ENCODE results near the gene KLHL3.
"Not testable (repeated sequence)": the region's sequence is repeated elsewhere in the genome, so short reads cannot be mapped to it uniquely, and the experiment has no call there.

The KLHL3 gene

DNA sequence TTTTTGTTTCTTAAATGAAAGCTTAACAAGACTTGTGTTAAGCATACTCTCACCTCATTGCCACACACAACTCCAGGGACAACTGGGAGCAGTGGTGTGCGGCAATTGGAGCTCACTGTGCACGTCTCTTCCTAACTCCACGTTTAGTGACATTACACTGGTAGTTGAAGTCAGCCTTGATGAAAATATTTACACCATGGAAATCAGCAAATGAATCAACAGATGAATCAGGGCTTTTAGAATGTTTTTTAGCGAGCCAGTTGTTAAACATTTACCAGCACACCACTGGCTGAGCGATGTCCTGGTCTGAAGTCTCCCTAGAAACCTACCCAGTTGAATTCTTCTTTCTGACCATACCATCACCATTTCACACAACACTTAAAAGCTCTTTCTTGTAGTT lies 67.3 kb downstream of the KLHL3 start:
- no peak for DNase-seq

DNA sequence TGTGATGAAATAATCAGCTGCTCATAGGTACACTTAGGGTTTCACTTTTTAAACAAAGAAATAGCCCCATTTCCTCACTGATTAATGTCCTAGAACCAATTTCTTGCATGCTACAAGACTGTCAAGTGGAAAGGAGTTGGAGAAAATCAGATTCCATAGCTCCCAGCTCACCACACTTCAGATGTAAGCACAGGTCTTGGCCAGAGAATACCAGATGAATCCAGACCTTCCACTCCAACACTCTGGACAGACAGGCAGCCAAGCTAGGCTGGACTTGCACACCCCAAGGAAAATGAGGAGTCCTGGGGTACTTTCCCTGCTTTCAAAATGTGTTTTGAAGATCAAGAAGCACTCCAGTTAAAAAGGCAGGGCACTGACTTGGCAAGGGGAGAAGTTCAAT lies 68.5 kb downstream of the KLHL3 start:
- no peak for DNase-seq

DNA sequence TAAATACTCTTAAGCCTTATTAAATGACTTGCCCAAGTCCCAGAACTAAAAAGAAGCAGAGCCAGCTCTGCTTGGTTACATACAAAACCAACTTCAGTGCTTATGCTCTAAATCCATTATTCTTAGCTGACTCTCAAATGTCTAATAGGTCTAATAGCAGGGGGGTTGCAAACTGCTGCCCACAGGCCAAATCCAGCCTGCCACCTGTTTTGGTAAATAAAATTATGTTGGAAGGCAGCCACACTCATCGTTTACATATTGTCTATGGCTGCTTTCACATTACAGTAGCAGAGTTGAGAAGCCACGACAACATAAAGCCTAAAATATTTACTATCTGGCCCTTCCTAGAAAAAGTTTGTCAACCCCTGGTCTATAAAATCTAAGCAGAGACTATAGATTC lies 69.0 kb downstream of the KLHL3 start:
- DNase-seq = no peak

DNA sequence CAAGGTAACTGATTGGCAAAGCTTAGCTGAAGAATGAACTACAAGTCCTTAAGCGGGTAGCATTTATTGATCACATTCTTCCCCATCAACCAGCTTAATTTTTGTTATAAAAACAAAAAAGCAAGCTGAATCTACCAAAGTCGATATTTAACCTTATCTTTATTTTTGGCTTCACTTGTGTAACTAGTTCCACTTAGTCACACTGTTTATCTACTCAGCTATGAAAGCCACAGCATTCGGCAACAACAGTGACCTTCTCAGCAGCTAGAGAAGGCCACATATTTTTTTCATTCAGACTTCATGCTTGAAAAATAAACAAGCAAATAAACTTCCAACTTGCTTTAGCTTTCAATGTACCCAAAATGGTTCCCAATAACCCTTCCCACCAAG lies 69.4 kb downstream of the KLHL3 start:
- no peak for DNase-seq

DNA sequence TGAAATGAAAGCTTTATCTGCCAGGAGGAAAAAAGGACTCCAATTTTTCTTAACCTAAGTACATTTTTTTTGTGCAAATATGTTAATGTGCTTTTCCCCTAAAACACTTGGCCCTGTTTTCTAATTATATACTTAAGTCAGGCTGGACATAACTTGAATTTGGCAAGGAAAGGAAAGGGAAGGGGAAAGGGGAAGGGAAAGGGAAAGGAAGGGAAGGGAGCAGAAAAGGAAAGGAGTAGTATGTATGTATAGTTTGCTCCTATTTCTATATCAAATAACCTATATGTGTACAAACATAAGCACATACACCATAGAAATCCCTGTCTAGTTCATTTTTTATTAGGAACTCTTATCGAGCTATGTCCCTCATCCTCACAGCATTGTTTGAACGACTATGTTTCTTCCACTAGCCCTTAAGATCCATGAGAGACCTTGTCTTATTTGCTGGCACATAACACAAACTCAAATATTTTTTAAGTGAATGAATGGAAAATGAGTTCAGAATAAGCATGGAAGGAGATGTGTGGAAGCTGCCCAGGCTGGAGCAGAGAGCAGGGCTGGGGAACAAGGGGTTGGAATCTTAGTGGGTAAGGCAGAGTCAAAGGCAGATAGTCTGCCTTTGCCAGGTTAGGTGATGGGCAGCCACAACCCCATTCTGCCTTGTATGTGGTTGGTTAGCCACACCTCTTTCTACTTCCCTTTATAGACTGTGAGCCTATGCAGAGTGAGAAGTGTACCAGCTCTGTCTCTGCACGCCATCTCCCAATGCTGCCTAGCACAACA lies 70.0 kb downstream of the KLHL3 start:
- DNase-seq = no peak

DNA sequence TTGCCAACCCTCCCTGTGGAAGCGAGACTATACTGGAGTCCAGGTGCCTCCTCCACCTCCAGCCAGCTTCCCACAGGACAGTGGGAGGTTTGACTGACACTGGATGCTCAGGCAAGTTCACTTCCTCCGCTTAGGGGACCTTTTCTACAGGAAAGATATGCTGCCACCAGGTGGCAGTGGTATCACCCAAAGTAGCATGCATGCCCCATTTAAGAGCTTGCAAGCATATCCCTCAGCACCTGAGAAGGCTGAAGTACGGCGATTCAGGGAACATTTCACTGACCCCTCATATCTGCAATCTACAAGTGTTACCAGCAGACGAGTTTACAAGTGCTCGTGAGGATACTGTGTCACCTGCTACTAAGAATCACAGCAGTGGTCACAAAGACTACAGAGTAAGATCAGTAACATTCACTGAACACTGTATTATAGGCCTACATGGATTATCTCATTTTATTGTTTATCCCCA lies 75.5 kb downstream of the KLHL3 start:
- peak in 43 of 56 donors; percentile 5 to 77 (median 32) for DNase-seq

DNA sequence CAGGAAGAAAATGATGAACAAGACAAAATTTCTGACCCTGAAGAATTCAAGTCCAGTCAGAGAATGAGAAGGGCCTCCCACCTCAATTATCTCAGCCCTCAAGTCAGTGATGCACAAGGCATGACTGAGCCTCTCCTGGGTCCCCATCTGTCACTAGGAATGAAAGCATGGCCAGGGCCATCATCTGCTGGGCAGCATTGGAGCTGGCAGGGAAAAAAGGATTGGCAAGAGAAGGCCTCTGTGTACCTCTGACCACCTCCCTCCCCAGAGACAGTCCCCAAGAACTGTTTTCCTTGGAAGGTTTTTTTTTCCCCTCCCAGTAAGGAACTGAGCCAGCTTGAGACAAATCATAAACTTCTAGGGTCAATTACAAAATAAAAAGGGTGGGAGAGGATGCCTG lies 76.7 kb downstream of the KLHL3 start:
- no peak for DNase-seq

DNA sequence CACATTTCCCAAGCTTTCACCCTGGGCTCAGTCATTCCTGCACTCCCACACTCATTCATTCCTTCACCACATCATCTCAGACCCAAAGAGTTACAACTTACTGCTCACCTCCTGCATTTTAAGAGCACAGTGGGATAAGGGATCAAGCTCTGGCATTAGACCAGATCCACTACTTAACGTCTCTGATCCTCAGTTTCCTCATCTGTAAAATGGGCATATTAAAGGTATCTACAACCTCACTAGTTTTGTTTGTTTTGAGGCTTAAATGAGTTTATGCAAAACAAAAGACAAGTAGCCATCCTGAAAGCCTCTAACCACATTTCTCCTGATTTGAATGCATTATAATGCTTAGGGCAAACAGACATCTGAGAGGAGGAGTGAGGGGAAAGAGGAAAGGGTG lies 77.6 kb downstream of the KLHL3 start:
- no peak for DNase-seq

DNA sequence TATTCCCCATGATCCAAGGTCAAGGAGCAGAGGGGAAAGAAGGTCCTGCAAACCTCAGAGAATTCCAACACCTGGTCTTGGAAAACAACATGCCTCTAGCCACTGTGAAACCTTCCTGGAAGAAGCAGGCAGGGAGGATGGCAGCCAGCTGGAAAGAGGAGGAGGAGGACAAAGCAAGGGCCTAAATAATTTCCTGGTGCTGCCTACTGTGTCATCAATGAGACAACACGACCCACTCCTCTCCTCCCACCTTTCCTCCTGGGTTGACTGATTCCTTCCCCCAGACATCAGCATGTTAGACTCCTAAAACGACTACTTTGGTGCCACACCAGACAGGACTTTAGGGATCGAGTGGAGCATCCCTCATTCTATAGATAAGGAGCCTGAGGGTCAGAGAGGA lies 78.8 kb downstream of the KLHL3 start:
- DNase-seq = no peak

DNA sequence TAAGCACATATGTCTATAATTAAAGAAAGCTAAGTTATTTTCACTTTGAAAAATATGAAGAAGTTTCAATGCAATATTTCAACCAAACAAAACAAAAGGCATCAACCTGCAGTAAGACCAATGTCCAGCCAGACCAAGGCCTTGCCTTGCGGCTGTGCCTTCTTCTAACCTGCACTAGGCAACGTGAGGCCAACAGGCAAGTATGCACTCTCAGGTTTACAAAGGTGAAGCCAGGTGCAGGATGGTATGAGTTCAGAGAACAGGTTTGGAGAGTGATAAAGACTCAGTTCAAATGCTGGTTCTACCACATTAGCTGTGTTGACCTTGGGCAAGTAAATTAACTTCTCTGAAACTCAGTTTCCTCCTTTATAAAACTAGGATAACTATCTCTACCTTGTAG lies 79.3 kb downstream of the KLHL3 start:
- no peak for DNase-seq

DNA sequence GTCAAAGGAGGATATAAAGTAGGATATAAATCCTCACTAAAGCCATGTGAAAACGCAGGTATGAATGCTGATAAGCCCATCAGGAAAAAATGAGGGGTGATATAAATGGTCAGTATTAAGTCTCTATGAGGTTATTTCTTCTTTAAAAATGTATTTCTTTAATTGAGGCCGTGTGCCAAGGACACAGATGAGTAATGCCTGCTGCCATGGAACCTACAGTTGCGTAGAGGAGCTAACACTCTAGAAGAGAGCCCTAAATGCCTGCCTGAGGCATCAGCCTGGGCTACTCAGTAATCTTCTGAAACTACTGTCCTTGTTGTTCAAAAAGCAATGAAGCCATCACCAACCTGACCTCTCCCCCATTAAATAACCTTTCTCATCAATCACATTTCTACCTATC lies 84.9 kb downstream of the KLHL3 start:
- no peak for DNase-seq

DNA sequence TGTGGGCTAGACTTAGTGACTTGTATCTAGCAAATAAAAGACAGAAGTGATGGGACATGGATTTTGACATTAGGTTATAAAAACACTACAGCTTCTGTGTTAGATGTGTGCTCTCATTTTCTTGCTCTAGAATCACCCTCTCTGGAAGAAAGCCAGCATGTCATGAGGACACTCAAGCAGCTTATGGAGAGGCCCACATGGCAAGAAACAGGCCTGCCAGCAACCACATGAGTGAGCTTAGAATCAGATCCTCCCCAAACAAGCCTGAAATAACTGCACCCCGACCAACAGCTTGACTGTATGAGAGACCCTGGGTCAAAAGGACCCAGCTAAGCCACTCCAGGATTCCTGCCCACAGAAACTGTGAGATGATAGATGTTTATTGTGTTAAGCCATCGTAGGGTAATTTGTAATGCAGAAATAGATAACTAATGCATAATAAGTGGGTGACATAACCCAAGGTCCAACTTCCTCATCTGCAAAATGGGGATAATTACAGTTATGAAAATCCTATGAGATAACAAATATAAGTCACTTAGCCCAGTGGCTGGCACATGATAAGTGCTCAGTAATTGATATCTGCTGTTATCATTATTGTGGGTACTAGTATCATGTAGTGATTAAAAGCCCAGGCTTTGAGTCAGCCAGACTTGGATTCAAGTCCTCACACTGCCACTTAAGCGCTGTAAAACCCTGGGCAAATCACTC lies 86.5 kb downstream of the KLHL3 start:
- peak in 6 of 56 donors; percentile 7 to 60 (median 14) for DNase-seq

DNA sequence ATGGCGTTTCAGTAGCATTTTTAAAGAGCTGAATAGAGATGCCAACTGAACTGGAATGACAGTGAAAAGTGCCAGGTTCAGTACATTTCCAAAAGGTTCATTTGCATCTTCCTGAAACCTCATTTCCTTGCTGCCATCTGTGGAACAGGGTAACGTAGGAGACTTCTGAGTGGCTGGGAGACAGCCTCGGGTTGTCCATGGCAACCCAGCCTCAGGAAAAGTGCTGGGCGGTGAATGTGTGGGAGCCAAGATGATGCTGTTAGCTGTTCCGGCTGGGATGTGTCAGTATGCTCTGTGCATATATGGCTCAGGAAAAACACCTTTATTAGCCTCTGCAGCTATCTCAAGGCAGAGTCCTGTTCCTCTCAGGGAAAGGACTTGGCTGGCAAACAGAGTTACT lies 87.5 kb downstream of the KLHL3 start:
- DNase-seq = peak in 45 of 56 donors; percentile 7 to 92 (median 63)

DNA sequence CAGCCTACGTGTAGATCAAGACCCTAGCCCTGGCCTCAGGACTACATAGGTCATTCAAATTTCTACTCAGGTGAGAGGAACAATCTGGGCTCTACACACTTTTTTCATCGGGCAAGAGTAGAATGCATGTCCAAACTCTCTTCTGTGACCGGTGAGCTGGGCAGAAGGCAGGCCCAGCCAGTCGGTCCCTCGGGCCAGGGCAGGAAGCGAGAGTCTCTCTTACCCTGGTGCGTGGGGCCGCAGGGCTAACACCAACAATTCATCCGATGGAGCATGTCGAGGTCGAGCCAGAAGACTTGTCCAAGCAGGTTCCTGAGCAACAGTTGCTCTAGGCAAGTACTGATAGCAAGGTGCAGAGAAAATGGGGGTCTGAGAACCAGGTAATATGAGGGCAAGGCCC lies 88.5 kb downstream of the KLHL3 start:
- DNase-seq = no peak

DNA sequence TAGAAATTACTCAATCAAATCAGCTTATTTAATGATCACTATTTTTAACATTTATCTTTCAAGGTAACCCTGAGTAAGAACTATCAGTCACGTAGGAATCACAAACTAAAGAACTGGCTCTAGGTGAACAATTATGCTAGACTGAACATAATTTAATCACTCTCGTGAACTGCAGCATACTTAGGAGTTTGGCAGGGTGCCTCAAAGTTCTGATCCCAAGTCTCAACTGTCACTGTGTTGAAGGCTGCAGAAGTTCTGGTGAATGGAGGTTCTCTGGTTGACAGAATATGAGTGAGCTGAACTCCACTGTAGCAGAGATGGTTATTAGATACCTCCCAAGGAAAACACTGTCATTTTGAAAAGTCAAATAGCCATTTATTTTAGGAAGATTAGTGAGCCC lies 89.1 kb downstream of the KLHL3 start:
- DNase-seq = no peak

DNA sequence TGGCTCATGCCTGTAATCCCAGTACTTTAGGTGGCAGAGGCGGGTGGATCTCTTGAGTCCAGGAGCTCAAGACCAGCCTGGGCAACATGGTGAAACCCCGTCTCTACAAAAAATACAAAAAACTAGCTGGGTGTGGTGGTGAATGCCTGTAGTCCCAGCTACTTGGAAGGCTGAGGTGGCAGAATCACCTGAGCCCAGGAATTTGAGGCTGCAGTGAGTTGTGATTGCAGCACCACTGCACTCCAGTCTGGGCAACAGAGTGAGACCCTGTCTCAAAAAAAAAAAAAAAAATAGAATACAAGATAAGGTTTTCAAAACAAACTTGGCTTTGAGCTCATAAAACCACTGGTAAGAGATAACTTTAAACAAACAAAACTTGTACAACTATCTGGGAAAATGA lies 92.8 kb downstream of the KLHL3 start:
- not testable (repeated sequence) for DNase-seq

DNA sequence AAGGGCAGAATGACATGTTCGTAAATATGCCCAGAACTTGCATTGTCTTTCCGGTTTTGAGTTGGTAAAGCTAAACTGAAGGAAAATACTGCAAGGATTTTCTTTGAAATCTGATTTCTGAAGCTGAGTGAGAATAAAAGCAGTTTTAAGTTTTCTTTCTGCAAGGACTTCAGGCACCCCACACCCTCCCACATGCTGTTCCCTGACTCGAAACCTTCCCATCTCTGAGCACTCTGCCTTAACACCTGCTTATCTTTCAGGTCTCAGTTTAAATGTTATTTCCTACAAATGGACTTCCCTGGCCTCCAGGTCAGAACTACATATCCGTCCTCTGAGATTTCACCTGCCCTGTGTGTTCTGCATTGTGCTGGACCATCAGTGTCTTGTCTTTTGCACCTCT lies 93.8 kb downstream of the KLHL3 start:
- no peak for DNase-seq

DNA sequence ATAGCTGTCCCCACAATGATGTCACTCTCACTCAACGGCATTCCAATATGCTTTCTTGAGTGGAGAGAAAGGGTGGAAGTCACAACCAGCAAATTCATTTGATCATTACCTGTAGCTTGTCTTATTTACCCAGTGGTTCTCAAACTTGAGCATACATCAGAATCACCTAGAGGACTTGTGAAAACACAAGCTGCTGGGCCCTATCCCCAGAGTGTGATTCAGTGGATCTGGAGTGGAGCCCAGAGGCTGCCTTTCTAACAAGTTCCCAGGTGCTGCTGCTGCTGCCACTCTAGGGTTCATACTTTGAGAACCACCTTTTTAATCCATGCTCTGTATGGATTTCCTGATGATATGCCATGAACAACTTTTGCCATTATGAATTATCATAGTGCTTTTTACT lies 94.7 kb downstream of the KLHL3 start:
- DNase-seq = no peak

DNA sequence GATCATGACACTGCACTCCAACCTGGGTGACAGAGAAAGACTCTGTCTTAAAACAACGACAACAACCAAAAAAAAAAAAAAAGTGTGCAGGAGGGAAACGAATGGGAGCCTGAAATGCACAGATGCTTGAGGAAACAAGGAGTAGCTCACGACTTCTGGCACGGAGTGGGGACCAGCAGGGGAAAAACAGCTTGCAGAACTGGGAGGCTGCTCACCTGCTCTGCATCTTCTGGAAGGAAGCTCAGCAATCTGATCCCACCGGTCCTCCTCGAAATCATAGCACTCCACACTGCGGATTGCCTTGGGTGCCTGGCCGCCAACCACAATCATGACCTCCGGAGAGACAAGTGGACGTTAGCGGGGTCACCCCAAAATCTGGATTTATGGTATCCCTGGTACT lies 96.2 kb downstream of the KLHL3 start:
- DNase-seq = no peak

DNA sequence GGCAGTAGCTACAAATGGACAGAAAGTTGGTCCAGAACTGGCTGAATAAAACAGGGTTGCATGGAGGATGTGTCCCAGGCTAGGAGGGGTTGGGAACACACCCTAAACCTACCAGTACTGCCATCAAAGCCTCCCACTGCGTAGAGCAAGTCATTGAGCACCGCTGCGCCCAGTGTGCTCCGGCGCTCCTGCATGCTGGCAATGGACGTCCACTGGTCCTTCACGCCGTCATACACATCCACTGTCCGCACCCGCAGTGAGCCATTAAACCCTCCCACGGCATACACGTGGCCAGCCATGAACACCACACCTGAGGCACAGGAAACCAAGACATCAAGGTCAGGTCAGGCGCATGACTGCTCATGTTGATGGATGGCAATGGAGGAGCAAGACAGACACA lies 97.0 kb downstream of the KLHL3 start:
- DNase-seq = no peak

DNA sequence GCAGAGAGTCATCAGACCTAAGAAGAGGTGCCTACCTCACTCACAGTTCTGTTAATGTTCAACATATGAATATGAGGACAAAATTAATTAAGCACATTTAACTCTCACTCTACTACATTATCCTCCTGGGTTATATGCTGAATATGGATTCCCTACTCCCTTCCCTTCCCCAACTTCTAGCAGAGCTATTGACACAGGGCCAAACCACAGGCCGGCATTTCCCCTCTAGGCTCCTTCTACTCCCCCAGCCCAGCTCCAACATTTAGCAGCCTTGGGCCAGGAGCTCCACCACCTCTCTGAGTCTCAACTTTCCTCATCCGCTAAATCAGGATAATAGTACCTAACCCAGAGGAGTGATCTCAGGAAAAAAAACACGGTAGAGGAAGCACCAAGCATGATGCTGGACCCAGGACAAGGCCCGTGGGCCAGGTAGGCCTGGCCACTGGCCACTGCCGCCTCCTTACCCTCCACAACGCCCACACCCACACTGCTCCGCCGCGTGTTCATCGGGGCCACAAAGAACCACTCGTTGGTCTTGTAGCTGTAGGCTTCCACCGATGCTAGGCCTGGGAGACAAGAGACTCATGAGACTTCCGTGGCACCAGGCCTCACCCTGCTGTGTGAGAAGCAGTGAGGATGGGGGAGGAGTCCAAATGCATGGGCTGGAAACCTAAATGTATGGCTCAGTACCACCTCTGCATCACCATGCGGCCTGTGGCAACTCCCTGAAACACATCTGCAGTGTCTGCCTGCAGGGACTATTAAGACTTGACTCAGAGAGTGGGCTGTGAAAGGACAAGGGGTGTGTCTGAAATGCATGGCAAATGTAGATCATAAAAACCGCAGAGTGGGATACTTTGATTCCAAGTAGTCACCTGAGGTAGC lies 98.8 kb downstream of the KLHL3 start:
- DNase-seq = no peak

DNA sequence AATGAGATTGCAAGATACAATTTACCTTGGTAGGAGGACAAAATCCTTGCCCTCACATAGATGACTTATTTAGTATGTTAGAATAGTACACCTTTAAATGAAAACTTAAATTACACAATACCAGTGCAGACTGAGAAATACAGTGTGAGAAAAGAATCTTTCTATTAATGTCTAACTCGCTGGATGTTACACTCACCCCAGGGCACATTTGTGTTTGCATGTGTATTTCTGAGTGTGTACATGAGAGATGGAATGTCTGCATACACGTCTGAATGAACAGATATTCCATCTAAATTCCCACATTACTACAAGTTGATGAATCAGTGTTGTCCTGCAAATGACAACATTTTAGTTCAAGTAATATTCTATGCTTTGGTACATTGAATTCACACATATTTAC lies 99.8 kb downstream of the KLHL3 start:
- DNase-seq = no peak

All from nucleus accumbens (tissue), 56 donors.